ENCODE measurements around the gene STN1.

Gene STN1

DNA sequence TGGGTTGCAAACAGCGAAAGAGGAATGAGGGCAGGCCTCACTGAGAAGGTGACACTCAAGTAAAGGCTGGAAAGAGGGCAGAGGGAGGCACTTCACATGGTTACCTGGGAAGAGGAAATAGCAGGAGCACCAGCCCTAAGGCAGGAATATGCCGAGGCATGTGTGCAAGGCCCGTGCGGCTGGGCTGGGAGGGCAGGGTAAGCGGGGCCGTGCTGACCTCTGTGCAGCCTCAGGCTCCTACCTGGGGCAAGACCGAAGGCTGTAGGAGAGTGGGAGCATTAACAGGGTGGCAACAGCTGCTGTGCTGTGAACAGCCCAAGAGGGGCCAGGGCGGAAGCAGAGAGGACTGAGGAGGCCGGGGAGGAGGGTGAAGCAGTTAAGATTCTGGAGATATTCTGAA is 38.6 kb downstream of the STN1 start:
- H2AFZ ChIP-seq (ENCODE audit: low read length): no peak overlapping the region
- no peak overlapping the region for H3K4me3 ChIP-seq (ENCODE audit: low read depth, low read length, poor library complexity, severe bottlenecking)
- H3K4me2 ChIP-seq (ENCODE audit: low read length): no peak overlapping the region
- no peak for TF ChIP-seq EZH2 (IDR thresholded peaks at IDR 0.05; ENCODE audit: borderline replicate concordance, low read length)
- TF ChIP-seq, protein P1, sequence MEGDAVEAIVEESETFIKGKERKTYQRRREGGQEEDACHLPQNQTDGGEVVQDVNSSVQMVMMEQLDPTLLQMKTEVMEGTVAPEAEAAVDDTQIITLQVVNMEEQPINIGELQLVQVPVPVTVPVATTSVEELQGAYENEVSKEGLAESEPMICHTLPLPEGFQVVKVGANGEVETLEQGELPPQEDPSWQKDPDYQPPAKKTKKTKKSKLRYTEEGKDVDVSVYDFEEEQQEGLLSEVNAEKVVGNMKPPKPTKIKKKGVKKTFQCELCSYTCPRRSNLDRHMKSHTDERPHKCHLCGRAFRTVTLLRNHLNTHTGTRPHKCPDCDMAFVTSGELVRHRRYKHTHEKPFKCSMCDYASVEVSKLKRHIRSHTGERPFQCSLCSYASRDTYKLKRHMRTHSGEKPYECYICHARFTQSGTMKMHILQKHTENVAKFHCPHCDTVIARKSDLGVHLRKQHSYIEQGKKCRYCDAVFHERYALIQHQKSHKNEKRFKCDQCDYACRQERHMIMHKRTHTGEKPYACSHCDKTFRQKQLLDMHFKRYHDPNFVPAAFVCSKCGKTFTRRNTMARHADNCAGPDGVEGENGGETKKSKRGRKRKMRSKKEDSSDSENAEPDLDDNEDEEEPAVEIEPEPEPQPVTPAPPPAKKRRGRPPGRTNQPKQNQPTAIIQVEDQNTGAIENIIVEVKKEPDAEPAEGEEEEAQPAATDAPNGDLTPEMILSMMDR (IDR thresholded peaks at IDR 0.05; ENCODE audit: low read length): no peak
- H4K20me1 ChIP-seq (ENCODE audit: insufficient read depth, low read length): no peaks in the 10 kb centered on the region
- H3K27ac ChIP-seq (ENCODE audit: low read depth, low read length, poor library complexity, severe bottlenecking): no peak overlapping the region
- H3K9ac ChIP-seq (ENCODE audit: low read length): no peak overlapping the region
- H3K9me3 ChIP-seq (ENCODE audit: low read length): no peaks in the 10 kb centered on the region
- no peaks in the 10 kb centered on the region for H3K4me1 ChIP-seq (ENCODE audit: insufficient read depth, low read length, severe bottlenecking)
- no peaks in the 10 kb centered on the region for H3F3A ChIP-seq (ENCODE audit: insufficient read depth, low read length)
- peaks cover 37% of the 10 kb centered on the region for H3K36me3 ChIP-seq (ENCODE audit: insufficient read depth, low read length)
- H3K27me3 ChIP-seq (ENCODE audit: insufficient read depth, low read length): no peaks in the 10 kb centered on the region
- no peaks in the 10 kb centered on the region for H3K79me2 ChIP-seq (ENCODE audit: insufficient read depth, low read length)
- no peaks in the 10 kb centered on the region for H3K9me2 ChIP-seq (ENCODE audit: low read depth, low read length)

DNA sequence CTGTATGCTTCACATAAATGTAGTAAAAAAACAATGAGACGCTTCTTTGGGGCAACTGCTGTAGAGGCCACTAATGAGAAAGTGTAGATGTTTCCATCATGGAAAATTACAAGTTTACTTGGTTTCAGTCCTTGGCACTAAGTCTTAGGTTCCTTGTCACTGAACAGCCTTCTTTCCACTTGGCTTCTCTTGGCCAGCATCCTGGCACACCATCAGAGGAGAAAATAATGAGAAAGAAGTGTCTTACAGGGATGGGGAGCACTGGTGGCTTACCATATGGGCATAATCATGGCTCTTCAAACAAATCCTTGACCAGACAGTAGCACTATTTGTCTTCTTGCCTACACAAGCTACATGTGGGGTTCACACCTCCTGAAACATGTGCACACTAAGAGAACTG is 40.1 kb downstream of the STN1 start:
- no peak overlapping the region for H3K4me3 ChIP-seq (ENCODE audit: low read depth, low read length, poor library complexity, severe bottlenecking)
- no peaks in the 10 kb centered on the region for H3K79me2 ChIP-seq (ENCODE audit: insufficient read depth, low read length)
- H3K27me3 ChIP-seq (ENCODE audit: insufficient read depth, low read length): no peaks in the 10 kb centered on the region
- H3K9me2 ChIP-seq (ENCODE audit: low read depth, low read length): no peaks in the 10 kb centered on the region
- H3K4me1 ChIP-seq (ENCODE audit: insufficient read depth, low read length, severe bottlenecking): no peaks in the 10 kb centered on the region
- no peak overlapping the region for H3K9ac ChIP-seq (ENCODE audit: low read length)
- no peak overlapping the region for H3K27ac ChIP-seq (ENCODE audit: low read depth, low read length, poor library complexity, severe bottlenecking)
- no peak overlapping the region for H2AFZ ChIP-seq (ENCODE audit: low read length)
- no peaks in the 10 kb centered on the region for H4K20me1 ChIP-seq (ENCODE audit: insufficient read depth, low read length)
- no peak overlapping the region for H3K4me2 ChIP-seq (ENCODE audit: low read length)
- H3K9me3 ChIP-seq (ENCODE audit: low read length): no peaks in the 10 kb centered on the region
- no peak for TF ChIP-seq EZH2 (IDR thresholded peaks at IDR 0.05; ENCODE audit: borderline replicate concordance, low read length)
- TF ChIP-seq, protein P1 (IDR thresholded peaks at IDR 0.05; ENCODE audit: low read length): no peak
- no peaks in the 10 kb centered on the region for H3F3A ChIP-seq (ENCODE audit: insufficient read depth, low read length)
- H3K36me3 ChIP-seq (ENCODE audit: insufficient read depth, low read length): peaks cover 37% of the 10 kb centered on the region

DNA sequence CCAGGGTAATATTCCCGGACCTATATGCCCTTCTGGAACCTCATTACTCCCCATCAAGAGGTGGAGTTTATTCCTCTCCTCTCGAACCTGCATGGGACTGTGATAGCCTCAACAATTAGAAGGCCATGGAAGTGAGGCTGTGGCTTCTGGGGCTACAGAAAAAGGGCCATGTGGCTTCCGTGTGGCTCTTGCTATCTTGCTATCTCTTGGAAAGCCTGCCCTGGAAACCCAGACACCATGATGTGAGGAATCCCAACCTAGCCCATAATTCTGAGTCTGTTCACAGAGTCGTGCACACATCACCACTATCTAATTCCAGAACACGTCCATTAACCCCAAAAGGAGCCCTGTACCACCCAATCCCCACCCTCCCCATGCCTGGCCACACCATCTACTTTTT is 41.8 kb downstream of the STN1 start:
- H4K20me1 ChIP-seq (ENCODE audit: insufficient read depth, low read length): no peaks in the 10 kb centered on the region
- TF ChIP-seq EZH2 (IDR thresholded peaks at IDR 0.05; ENCODE audit: borderline replicate concordance, low read length): no peak
- TF ChIP-seq, protein P1 (IDR thresholded peaks at IDR 0.05; ENCODE audit: low read length): no peak

More for the DNA sequence above, 41.8 kb downstream of the STN1 start:
- H3K4me3 ChIP-seq (ENCODE audit: low read depth, low read length, poor library complexity, severe bottlenecking): no peak overlapping the region
- no peaks in the 10 kb centered on the region for H3K9me2 ChIP-seq (ENCODE audit: low read depth, low read length)
- no peak overlapping the region for H3K4me2 ChIP-seq (ENCODE audit: low read length)
- H3K9ac ChIP-seq (ENCODE audit: low read length): no peak overlapping the region
- no peaks in the 10 kb centered on the region for H3K27me3 ChIP-seq (ENCODE audit: insufficient read depth, low read length)
- peaks cover 27% of the 10 kb centered on the region for H3K36me3 ChIP-seq (ENCODE audit: insufficient read depth, low read length)
- H3K4me1 ChIP-seq (ENCODE audit: insufficient read depth, low read length, severe bottlenecking): no peaks in the 10 kb centered on the region
- no peak overlapping the region for H2AFZ ChIP-seq (ENCODE audit: low read length)
- no peaks in the 10 kb centered on the region for H3F3A ChIP-seq (ENCODE audit: insufficient read depth, low read length)
- no peak overlapping the region for H3K27ac ChIP-seq (ENCODE audit: low read depth, low read length, poor library complexity, severe bottlenecking)
- H3K79me2 ChIP-seq (ENCODE audit: insufficient read depth, low read length): no peaks in the 10 kb centered on the region
- H3K9me3 ChIP-seq (ENCODE audit: low read length): no peaks in the 10 kb centered on the region

Data from OCI-LY1 (cell line).